HAP-1 (cell line): ENCODE data around the gene NARS2.

Source experiments
- DNase-seq, 2 experiments: peaks; one replicate each; pipeline ENCODE4 v3.0.0-alpha.2; 2016 to 2020; ENCODE audit warnings: low spot score in 2 of 2
- H3K27me3 ChIP-seq: fragments of 250-450 bp; sonication (Bioruptor Pico); 2 replicates; pipeline ENCODE4 v1.5.1; 2020; ENCODE audit warnings: low read depth, mild to moderate bottlenecking, moderate library complexity
- H3K36me3 ChIP-seq: fragments of 250-450 bp; sonication (Bioruptor Pico); replicated peaks from 2 replicates; pipeline ENCODE4 v1.5.1; 2020; ENCODE audit warnings: mild to moderate bottlenecking
- H3K4me1 ChIP-seq: fragments of 250-450 bp; sonication (Bioruptor Pico); 2 replicates; pipeline ENCODE4 v1.5.1; 2020; ENCODE audit warnings: mild to moderate bottlenecking
- H3K4me3 ChIP-seq: fragments of 250-450 bp; sonication (Bioruptor Pico); 2 replicates; pipeline ENCODE4 v1.5.1; 2020; ENCODE audit warnings: mild to moderate bottlenecking, moderate library complexity
- H3K9me3 ChIP-seq: fragments of 250-450 bp; sonication (Bioruptor Pico); 2 replicates; pipeline ENCODE4 v1.5.1; 2020; ENCODE audit warnings: mild to moderate bottlenecking, moderate library complexity
- in situ Hi-C: fragments of 300-500 bp; cut with MboI; formaldehyde crosslinking; loops from 3 replicates; pipeline ENCODE4 v1.14.3; 2020; ENCODE audit warnings: low sequenced_read_pairs, inconsistent platforms, mixed read lengths

The NARS2 gene

GRCh38 chr11:78595436-78596130 lies 20.9 kb upstream of the NARS2 start:
- H3K27me3 ChIP-seq, result peaks cover 11% of the 10 kb centered on the region
- H3K4me3 ChIP-seq, result no peak overlapping the region
- in situ Hi-C loops, result no loop called here
- DNase-seq, result no peak
- no peaks in the 10 kb centered on the region for H3K9me3 ChIP-seq
- no peaks in the 10 kb centered on the region for H3K36me3 ChIP-seq
- H3K4me1 ChIP-seq, result no peaks in the 10 kb centered on the region

DNA sequence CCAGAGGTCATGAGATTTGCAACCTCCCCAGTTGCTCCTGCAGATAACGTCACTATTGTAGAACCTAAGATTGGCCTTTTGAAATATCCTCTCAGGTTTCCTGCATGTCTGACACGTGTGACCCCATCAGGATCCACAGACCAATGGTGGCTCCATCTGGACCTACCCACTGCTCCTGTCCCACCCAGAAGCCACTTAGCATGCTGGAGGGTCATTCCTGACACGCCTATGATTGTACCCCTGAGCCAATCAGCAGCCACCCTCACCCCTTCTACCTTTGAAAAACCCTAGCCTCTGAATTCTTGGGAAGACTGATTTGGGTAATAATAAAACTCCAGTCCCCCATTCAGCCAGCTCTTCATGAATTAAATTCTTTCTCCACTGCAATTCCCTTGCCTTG lies 20.1 kb upstream of the NARS2 start:
- peaks cover 7% of the 10 kb centered on the region for H3K27me3 ChIP-seq
- H3K4me3 ChIP-seq, result no peak overlapping the region
- no peaks in the 10 kb centered on the region for H3K4me1 ChIP-seq
- H3K9me3 ChIP-seq, result no peaks in the 10 kb centered on the region
- no peak for DNase-seq
- H3K36me3 ChIP-seq, result no peaks in the 10 kb centered on the region
- in situ Hi-C loops, result no loop called here

DNA sequence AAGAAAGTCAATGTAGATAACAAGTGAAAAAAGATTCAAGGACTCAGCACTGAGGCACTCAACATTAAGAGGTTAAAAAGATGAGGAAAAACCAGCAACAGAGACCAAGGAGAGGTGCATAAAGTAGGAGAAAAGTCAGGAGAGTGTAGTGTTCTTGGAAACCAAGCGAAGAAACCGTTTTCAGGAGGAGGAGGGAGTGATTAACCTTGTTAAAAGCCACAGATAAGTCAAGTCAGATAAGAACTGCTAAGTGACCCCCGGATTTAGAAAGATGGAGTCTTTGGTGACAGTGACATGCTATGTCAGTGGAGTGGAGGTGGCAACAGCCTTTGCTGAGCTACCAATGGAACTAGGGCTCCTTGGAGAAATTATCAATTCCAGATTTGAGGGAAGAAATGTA lies 13.9 kb upstream of the NARS2 start:
- H3K4me3 ChIP-seq, result no peak overlapping the region
- DNase-seq, result no peak
- H3K36me3 ChIP-seq, result no peaks in the 10 kb centered on the region
- no peaks in the 10 kb centered on the region for H3K4me1 ChIP-seq
- in situ Hi-C loops, result no loop called here
- no peaks in the 10 kb centered on the region for H3K27me3 ChIP-seq
- H3K9me3 ChIP-seq, result peaks cover 8% of the 10 kb centered on the region

- Histone ChIP-seq H3K36me3 (no peaks in the 10 kb centered on the region), H3K4me3 (no peak overlapping the region), H3K9me3 (peaks cover 12% of the 10 kb centered on the region), H3K27me3 (no peaks in the 10 kb centered on the region), H3K4me1 (no peaks in the 10 kb centered on the region)
- DNase-seq, result no peak
- in situ Hi-C loops, result no loop called here
Measured at GRCh38 chr11:78587446-78587845, 12.8 kb upstream of the NARS2 start.

- in situ Hi-C loops, result no loop called here
- no peak overlapping the region for H3K4me3 ChIP-seq
- H3K27me3 ChIP-seq, result no peaks in the 10 kb centered on the region
- no peaks in the 10 kb centered on the region for H3K4me1 ChIP-seq
- peaks cover 15% of the 10 kb centered on the region for H3K9me3 ChIP-seq
- DNase-seq, result peak in 1 of 2 experiments; percentile 31
- no peaks in the 10 kb centered on the region for H3K36me3 ChIP-seq
Measured at GRCh38 chr11:78586452-78587046, 11.9 kb upstream of the NARS2 start.

DNA sequence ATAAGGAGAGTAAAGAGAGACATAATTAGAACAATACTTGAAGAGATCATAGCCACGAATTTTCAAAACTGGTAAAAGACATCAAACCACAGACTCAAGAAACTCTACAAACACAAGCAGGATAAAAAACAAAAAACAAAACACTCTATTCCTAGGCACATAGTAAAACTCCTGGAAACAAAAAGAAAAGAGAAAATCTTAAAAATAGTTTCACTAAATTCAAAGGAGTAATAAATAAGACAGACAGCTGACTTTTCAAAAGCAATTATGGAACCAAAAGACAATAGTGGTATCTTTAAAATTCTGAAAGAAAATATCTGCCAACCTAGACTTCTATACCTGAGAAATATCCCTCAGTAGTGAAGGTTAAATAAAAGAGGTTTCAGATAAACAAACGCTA lies 9.2 kb upstream of the NARS2 start:
- H3K9me3 ChIP-seq, result peaks cover 15% of the 10 kb centered on the region
- H3K36me3 ChIP-seq, result no peaks in the 10 kb centered on the region
- no peak for DNase-seq
- in situ Hi-C loops, result no loop called here
- H3K4me1 ChIP-seq, result no peaks in the 10 kb centered on the region
- H3K4me3 ChIP-seq, result no peak overlapping the region
- no peaks in the 10 kb centered on the region for H3K27me3 ChIP-seq

DNA sequence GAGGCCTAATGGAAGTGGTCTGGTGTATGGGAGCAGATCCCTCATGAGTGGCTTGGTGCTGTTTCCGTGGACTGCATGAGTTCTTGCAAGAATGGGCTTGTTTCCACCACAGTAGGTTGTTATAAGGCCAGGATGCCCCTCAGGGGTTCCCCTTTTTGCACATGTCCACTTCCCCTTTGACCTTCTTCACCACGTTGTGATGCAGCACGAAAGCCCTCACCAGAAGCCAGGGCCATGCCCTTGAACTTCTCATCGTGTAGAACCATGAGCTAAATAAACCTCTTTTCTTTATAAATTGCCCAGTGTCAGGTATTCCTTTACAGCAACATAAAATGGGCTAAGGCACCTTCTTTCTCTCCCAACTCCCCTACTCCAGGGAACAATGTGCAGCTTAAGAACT lies 2.8 kb upstream of the NARS2 start:
- in situ Hi-C loops, result no loop called here
- Histone ChIP-seq H3K4me3 (no peak overlapping the region), H3K9me3 (peaks cover 3% of the 10 kb centered on the region; the same call in 1 of the 2 replicates), H3K36me3 (no peaks in the 10 kb centered on the region), H3K4me1 (peaks cover 10% of the 10 kb centered on the region; the same call in 1 of the 2 replicates), H3K27me3 (no peaks in the 10 kb centered on the region)
- no peak for DNase-seq

DNA sequence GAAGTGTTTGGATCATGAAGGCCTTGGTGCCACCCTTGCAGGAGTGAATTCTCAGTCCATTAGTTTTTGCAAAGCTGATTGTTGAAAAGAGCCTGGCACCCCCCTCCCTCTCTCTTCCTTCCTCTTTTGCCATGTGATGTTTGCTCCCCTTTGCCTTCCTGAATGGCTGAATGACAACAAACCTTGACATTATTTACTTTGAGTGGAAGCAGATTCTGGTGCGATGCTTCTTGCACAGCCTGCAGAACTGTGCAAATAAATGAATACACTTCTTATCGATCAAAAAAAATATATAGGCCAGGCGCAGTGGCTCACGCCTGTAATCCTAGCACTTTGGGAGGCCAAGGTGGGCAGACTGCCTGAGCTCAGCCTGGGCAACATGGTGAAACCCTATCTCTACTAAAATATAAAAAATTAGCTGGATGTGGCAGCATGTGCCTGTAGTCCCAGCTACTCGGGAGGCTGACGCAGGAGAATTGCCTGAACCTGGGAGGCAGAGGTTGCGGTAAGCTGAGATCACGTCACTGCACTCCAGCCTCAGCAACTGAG lies 2.0 kb upstream of the NARS2 start:
- in situ Hi-C loops, result no loop called here
- Histone ChIP-seq H3K36me3 (0 out of 2 replicates have a peak, but pooled peaks cover 2% of the 10 kb centered on the region), H3K27me3 (no peaks in the 10 kb centered on the region), H3K4me3 (no peak overlapping the region), H3K4me1 (peaks cover 15% of the 10 kb centered on the region; the same call in 1 of the 2 replicates), H3K9me3 (peaks cover under 1% of the 10 kb centered on the region; the same call in 1 of the 2 replicates)
- DNase-seq, result no peak

DNA sequence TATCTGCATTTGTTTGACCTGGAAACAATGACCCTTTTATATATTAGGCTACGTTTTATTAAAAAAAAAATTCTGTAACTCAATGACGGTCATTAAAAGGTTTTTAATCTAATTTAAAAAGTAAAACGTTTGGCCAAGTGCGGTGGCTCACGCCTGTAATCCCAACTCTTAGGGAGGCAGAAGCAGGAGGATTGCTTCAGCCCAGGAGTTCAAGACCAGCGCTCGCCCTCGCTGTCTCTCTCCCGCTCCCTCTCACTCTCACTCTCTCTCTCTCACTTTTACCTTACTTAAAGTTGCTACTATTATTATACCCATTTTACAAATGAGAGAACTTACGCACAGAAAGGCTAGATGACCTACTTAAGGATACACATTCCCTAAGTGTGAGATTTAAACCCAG lies 814 bp upstream of the NARS2 start:
- H3K27me3 ChIP-seq, result no peaks in the 10 kb centered on the region
- DNase-seq, result no peak
- peaks cover 9% of the 10 kb centered on the region for H3K36me3 ChIP-seq
- H3K9me3 ChIP-seq, result no peaks in the 10 kb centered on the region; the same call in 1 of the 2 replicates
- H3K4me1 ChIP-seq, result peaks cover 19% of the 10 kb centered on the region; the same call in 1 of the 2 replicates
- in situ Hi-C loops, result no loop called here
- H3K4me3 ChIP-seq, result peak overlapping the region; percentile 82

DNA sequence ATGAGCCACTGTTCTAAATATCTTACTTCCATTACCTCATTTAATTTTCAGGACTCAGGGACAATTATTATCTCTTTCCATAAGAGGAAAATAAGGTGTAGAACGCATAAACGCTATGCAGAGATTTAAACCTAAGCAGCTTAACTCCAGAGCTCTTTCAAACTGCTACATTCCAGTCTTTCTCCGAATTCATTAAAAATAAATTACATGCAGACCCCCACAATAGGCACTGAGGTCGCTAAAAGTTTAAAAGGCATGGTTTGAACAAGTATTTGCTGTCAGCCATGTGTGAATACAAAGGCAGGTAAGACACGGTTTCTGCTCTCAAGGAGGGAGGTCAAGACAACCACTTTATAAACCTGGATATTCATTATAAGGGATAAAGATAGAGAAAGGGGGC lies 983 bp downstream of the NARS2 start:
- no peaks in the 10 kb centered on the region for H3K9me3 ChIP-seq
- no peaks in the 10 kb centered on the region for H3K27me3 ChIP-seq
- peak overlapping the region; percentile 82 for H3K4me3 ChIP-seq
- in situ Hi-C loops, result loop anchor here (25.0 kb wide), 2 partner anchors 486 to 786 kb away; partner anchors contain the start of gene NDUFC2
- DNase-seq, result peak; percentile 25 to 80
- H3K4me1 ChIP-seq, result peaks cover 19% of the 10 kb centered on the region; the same call in 1 of the 2 replicates
- H3K36me3 ChIP-seq, result peaks cover 27% of the 10 kb centered on the region

DNA sequence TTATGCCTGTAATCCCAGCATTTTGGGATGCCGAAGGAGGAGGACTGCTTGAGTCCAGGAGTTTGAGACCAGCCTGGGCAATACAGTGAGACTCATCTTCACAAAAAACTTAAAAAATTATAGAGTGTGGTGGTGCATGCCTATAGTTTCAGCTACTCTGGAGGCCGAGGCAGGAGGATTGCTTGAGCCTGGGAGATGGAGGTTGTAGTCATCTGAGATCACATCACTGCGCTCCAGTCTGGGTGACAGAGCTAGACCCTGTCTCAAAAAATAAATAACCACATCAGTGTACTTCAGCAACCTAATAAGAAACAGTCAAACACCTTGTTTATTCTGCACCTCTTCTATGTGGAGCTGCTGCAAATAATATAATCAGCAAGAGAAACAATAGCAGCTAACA lies 1.4 kb downstream of the NARS2 start:
- peaks cover 19% of the 10 kb centered on the region; the same call in 1 of the 2 replicates for H3K4me1 ChIP-seq
- in situ Hi-C loops, result loop anchor here (25.0 kb wide), 2 partner anchors 486 to 786 kb away; partner anchors contain the start of gene NDUFC2
- DNase-seq, result no peak
- no peaks in the 10 kb centered on the region for H3K9me3 ChIP-seq
- peaks cover 31% of the 10 kb centered on the region for H3K36me3 ChIP-seq
- H3K4me3 ChIP-seq, result peak overlapping the region; percentile 82
- no peaks in the 10 kb centered on the region for H3K27me3 ChIP-seq

DNA sequence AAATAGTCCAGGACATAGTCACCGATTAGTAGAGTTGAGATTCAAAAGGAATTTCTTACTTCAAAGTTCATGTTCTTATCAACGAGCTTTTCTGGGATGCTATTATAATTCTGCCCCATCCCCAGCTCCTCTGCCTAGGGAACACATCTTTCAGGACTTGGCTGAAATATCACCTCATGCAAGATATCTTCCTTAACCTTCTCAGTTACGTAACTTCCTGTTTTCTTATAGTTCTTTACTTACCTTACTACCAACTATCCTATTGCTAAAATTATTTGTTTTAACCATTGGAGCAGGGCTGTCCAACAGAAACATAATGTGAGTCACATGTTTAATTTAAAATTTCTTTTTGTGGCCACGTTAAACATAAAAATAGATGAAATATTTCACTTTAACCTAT lies 2.3 kb downstream of the NARS2 start:
- peaks cover 19% of the 10 kb centered on the region; the same call in 1 of the 2 replicates for H3K4me1 ChIP-seq
- no peak for DNase-seq
- in situ Hi-C loops, result loop anchor here (25.0 kb wide), 2 partner anchors 485 to 785 kb away; partner anchors contain the start of gene NDUFC2

DNA sequence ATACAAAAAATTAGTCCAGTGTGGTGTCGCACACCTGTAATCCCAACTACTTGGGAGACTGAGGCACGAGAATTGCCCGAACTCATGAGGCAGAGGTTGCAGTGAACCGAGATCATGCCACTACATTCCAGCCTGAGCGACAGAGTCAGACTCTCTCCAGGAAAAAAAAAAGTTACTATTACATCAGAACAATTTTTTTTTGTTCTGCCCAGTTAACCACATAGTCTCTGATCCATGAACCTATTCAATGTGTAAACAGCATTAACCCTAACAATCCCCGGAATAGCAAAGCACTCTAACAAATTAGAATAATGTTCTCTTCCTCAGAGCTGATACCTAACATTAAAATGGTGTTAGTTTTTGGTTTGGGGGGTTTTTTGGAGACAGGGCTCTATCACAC lies 4.6 kb downstream of the NARS2 start:
- DNase-seq, result no peak
- in situ Hi-C loops, result loop anchor here (25.0 kb wide), 2 partner anchors 483 to 783 kb away; partner anchors contain the start of gene NDUFC2

More for the DNA sequence above, 2.3 kb downstream of the NARS2 start:
- H3K4me3 ChIP-seq, result no peak overlapping the region
- H3K9me3 ChIP-seq, result no peaks in the 10 kb centered on the region
- no peaks in the 10 kb centered on the region for H3K27me3 ChIP-seq
- peaks cover 40% of the 10 kb centered on the region for H3K36me3 ChIP-seq

DNA sequence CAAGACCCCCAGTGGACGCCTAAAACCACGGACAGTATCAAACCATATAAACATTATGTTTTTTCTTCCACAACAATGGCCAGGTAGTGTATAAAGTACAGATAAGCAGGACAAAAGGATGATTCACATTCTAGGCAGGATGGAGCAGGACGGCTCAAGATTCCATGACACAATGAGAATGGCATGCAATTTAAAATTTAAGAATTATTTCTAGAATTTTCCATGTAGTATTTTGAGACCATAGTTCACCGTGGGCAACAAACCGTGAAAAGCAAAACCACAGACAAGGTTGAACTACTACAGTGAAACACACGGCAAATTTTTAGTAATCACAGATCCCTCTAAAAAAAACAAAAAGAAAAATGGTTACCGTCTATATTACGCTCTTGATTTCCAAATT lies 7.5 kb downstream of the NARS2 start:
- H3K4me1 ChIP-seq, result peaks cover 16% of the 10 kb centered on the region
- no peak for DNase-seq
- no peak overlapping the region for H3K4me3 ChIP-seq
- peaks cover 69% of the 10 kb centered on the region for H3K36me3 ChIP-seq
- no peaks in the 10 kb centered on the region for H3K27me3 ChIP-seq
- H3K9me3 ChIP-seq, result no peaks in the 10 kb centered on the region
- in situ Hi-C loops, result loop anchor here (10.0 to 25.0 kb wide), 3 partner anchors 342 to 780 kb away; partner anchors contain the start of gene NDUFC2

More for the DNA sequence above, 4.6 kb downstream of the NARS2 start:
- Histone ChIP-seq H3K4me1 (peaks cover 13% of the 10 kb centered on the region; the same call in 1 of the 2 replicates), H3K4me3 (no peak overlapping the region), H3K9me3 (no peaks in the 10 kb centered on the region), H3K36me3 (peaks cover 63% of the 10 kb centered on the region), H3K27me3 (no peaks in the 10 kb centered on the region)
